Prostate gland (tissue), 2 donors: ENCODE results near the gene NEK9.

Source experiments
- CTCF ChIP-seq, 4 experiments: fragments of 200-600 bp in 2 of 4; fragments of 450-650 bp in 2 of 4; sonication (generic) in 2 of 4; IDR thresholded peaks; 1 replicate in 3 of 4; 2 replicates in 1 of 4; pipeline ENCODE4 v1.5.1; 2016 to 2019; ENCODE audit warnings: antibody characterized with exemption in 4 of 4, mild to moderate bottlenecking in 2 of 4, moderate library complexity in 2 of 4
- POLR2A ChIP-seq: fragments of 450-650 bp; IDR thresholded peaks from one replicate; pipeline ENCODE4 v1.6.1; 2016; ENCODE audit warnings: antibody characterized with exemption, mild to moderate bottlenecking

DNA sequence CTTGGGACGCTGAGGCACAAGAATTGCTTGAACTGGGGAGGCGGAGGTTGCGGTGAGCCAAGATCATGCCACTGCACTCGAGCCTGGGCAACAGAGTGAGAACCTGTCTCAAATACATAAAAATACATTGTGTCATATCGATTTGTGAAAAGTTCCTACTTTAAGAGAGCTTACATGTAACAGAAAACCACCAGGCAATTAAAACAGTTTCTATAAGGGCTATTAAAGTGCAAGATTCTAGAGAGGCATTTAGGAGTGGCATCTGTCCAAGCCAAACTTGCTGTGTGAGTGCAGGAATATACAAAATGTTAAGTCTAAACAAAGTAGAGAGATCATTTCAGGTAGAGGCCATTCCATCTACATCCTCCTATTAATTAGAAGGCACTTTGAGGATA is 1.7 kb upstream of the NEK9 start:
- TF ChIP-seq CTCF (IDR thresholded peaks at IDR 0.05) (no peak), POLR2A (no peak)
